Kidney epithelial cell (primary cell): ENCODE measurements around the gene OR5AR1. TPM values are rescaled to one million over a fixed set of nuclear protein-coding genes. Genes with fewer than 3 reads are reported as not detected.

Source experiments
- DNase-seq: peaks from one replicate; pipeline ENCODE4 v3.0.0-alpha.2; 2010; ENCODE audit warnings: low read depth
- H3K27me3 ChIP-seq: 2 replicates; pipeline ENCODE4 v1.6.0; 2011; ENCODE audit warnings: low read length; ENCODE audit not compliant: control insufficient read depth, insufficient read depth
- H3K36me3 ChIP-seq: 2 replicates; pipeline ENCODE4 v1.5.1; 2011; ENCODE audit warnings: low read length; ENCODE audit not compliant: control insufficient read depth, insufficient read depth
- H3K4me3 ChIP-seq: 2 replicates; pipeline ENCODE4 v1.5.1; 2011; ENCODE audit warnings: low read depth, mild to moderate bottlenecking, control low read depth, low read length
- CTCF ChIP-seq: IDR thresholded peaks from 2 replicates; pipeline ENCODE4 v1.5.1; 2011; ENCODE audit warnings: mild to moderate bottlenecking, moderate library complexity, low read length, control low read depth, inconsistent platforms; ENCODE audit not compliant: insufficient read depth, poor library complexity, severe bottlenecking
- total RNA-seq: library from RNA; depleted of rRNA; stranded (reverse); fragments of >200 nt; gene quantifications from 2 replicates; pipeline ENCODE4 v1.2.3, GENCODE V29; 2015

Gene OR5AR1
- total RNA-seq, 1 donor from 2014 or later, result not detected

- no peaks in the 10 kb centered on the region for H3K27me3 ChIP-seq
- no peak for TF ChIP-seq CTCF
- no peaks in the 10 kb centered on the region for H3K36me3 ChIP-seq
- no peak within 1 kb of the TSS for H3K4me3 ChIP-seq
- no peak for DNase-seq
Measured at GRCh38 chr11:56698795-56699194, 35.3 kb downstream of the OR5AR1 start, which contains the start of gene OR9G1. TSS of gene OR9G1 (plus strand) at chr11:56699095. CDS start at chr11:56700388, 1,293 bp downstream.

GRCh38 chr11:56700242-56700913 lies 36.9 kb downstream of the OR5AR1 start:
- no peak for TF ChIP-seq CTCF
- H3K4me3 ChIP-seq, result no peak overlapping the region
- no peak for DNase-seq

GRCh38 chr11:56700914-56701485 lies 37.5 kb downstream of the OR5AR1 start:
- H3K36me3 ChIP-seq, result no peaks in the 10 kb centered on the region

More at GRCh38 chr11:56700242-56700913, 36.9 kb downstream of the OR5AR1 start:
- Histone ChIP-seq H3K36me3 (no peaks in the 10 kb centered on the region), H3K27me3 (no peaks in the 10 kb centered on the region)

GRCh38 chr11:56705784-56706396 lies 42.4 kb downstream of the OR5AR1 start:
- no peak for DNase-seq
- no peak for TF ChIP-seq CTCF

More at GRCh38 chr11:56700914-56701485, 37.5 kb downstream of the OR5AR1 start:
- TF ChIP-seq CTCF, result no peak
- no peak for DNase-seq
- Histone ChIP-seq H3K4me3 (no peak overlapping the region), H3K27me3 (no peaks in the 10 kb centered on the region)

DNA sequence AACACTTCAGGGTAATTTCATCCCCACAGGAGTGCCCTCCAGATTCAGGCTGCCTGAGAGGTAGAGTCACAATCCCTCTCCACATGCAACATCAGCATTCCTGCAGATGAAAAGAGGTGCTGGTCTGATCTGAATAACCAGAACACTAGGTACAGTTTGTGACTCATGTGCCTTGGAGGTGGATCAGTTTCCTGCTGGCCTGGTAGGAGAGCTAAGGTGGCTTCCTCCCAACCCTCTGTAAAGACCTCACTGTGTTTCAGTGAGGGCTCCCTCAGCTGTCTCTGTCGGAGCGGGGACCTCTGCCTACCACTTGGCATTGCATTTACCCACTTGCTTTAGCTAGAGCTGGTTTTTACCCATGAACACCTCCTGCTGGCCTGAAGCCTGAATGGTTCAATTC lies 43.0 kb downstream of the OR5AR1 start:
- no peaks in the 10 kb centered on the region for H3K27me3 ChIP-seq
- H3K4me3 ChIP-seq, result no peak overlapping the region
- TF ChIP-seq CTCF, result no peak
- no peaks in the 10 kb centered on the region for H3K36me3 ChIP-seq
- no peak for DNase-seq

More at GRCh38 chr11:56705784-56706396, 42.4 kb downstream of the OR5AR1 start:
- Histone ChIP-seq H3K27me3 (no peaks in the 10 kb centered on the region), H3K4me3 (no peak overlapping the region), H3K36me3 (no peaks in the 10 kb centered on the region)
